GM21619 (cell line): ENCODE results near the gene SCAMP4.

ENCODE experiments used
- ATAC-seq: cut with Tn5 transposase; IDR thresholded peaks from one replicate; pipeline ENCODE4 v1.9.1; 2021; ENCODE audit not compliant: unreplicated experiment

Gene SCAMP4

GRCh38 chr19:1955171-1956121 is 50.2 kb downstream of the SCAMP4 start:
- ATAC-seq = no peak

- no peak for ATAC-seq
Observed at GRCh38 chr19:1956122-1956494, 50.9 kb downstream of the SCAMP4 start.

GRCh38 chr19:1956868-1957492 is 51.8 kb downstream of the SCAMP4 start:
- ATAC-seq = no peak

DNA sequence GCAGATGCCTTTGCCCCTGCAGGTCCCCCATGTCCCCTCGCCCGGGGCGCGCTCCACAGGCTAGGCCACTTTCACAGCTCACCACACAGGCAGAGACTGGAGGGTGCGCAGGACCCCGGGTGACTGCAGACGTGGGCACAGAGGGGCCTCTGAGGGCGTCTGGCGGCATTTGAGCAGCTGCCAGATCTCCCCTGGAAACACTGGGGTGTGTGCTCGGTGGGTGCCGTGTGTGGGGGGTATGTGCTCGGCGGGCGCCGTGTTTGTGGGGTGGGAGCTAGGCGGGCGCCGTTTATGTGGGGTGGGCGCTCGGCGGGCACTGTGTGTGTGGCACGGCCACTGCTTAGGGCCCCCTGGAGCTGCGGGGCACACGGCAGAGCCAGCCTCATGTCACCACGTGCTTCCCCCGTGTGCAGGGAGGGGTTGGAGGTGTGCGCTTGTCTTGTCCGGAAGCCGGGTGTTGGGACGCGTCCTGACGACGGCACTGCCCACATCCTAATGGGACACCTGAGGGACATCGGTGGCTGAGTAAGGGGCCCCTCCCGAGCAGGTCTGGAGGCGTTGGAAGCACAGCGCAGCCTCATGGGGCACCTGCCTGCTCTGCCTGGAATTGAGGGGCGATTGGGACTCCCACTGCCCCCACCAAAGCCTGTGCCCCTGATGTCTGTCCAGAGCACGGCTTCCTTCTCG is 52.5 kb downstream of the SCAMP4 start:
- ATAC-seq = no peak

- no peak for ATAC-seq
Observed at GRCh38 chr19:1959928-1960589, 54.9 kb downstream of the SCAMP4 start.

DNA sequence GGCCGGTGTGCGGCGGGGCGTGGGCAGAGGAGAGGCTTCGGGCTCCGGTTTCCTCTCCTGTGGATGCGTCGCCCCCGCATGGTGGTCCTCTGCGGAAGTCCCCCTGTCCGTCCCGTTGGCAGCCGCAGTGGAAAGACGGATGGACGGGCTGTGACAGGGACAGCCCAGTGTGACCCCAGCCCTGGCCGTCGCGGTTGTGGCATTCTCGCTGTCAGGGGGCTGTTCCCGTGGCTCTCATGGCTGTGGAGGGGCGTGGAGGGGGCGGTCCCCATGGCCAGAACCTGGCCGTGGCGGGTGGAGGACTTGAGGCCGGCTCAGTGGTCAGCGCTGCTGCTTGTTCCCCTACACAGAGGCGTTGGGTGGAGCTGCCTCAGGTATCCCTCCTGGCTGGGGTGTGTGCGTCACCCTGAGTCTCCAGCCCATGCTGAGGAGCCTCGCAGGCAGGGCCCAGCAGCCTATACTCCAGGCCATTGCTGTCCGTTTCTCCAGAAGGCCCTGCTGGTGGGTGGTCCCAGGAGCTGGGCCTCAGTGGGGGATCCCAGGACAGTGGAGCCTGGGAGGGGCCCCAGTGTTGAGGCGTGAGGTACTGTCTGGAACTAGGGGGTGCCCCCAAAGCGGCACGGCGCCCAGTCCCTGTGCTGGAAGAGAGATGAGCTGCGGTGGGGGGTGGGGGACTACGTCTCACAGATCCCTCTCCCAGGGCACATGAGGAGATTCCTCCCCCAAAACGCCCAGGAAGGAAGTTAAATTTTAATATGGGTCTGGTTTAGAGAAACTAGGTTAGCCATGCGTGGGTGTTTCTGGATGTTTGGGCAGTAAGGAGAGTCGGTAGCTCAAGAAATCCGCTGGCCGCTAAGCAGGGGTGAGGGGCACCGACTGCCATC is 56.0 kb downstream of the SCAMP4 start:
- no peak for ATAC-seq

DNA sequence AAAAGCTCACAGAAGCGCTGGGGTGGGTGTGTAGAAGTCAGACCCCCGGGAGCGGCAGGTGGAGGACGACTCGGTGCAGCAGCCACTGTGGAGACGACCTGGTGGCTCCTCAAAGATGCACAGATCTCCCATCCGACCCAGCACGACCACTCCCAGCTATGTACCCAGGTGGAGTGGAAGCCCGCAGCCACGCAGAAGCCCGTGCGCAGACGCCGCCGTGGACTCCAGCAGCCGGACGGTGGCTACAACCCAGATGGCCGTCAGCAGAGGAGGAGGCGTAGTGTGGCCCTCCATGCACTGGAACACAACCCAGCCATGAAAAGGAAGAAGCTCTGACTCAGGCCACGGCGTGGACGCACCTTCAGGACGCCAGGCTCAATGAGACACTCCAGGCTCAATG is 57.5 kb downstream of the SCAMP4 start:
- no peak for ATAC-seq

DNA sequence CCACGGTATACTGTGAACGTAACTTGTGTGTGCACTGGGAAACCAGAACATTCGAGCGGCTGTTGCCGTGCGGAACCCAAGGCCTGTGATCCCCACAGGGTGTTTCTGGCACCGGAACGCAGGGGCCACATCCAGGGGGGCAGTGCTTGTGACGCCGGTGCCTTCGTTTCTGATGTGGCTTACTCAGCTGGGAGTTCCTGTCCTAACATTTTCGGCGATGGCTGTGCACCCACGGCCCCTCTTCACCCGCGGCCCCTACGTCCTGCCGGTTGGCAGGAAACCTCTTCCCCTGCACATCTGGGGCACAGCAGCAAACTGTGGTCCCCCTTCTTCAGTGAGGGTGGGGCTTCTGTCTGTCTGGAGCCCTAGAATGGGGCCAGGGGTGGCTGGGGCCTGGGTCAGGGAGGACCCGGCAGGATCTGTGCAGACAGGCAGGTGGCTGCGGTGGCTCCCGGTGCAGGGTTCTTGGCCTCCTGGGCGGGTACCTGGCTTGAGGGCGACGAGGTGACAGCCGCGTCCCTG is 61.9 kb downstream of the SCAMP4 start:
- no peak for ATAC-seq

DNA sequence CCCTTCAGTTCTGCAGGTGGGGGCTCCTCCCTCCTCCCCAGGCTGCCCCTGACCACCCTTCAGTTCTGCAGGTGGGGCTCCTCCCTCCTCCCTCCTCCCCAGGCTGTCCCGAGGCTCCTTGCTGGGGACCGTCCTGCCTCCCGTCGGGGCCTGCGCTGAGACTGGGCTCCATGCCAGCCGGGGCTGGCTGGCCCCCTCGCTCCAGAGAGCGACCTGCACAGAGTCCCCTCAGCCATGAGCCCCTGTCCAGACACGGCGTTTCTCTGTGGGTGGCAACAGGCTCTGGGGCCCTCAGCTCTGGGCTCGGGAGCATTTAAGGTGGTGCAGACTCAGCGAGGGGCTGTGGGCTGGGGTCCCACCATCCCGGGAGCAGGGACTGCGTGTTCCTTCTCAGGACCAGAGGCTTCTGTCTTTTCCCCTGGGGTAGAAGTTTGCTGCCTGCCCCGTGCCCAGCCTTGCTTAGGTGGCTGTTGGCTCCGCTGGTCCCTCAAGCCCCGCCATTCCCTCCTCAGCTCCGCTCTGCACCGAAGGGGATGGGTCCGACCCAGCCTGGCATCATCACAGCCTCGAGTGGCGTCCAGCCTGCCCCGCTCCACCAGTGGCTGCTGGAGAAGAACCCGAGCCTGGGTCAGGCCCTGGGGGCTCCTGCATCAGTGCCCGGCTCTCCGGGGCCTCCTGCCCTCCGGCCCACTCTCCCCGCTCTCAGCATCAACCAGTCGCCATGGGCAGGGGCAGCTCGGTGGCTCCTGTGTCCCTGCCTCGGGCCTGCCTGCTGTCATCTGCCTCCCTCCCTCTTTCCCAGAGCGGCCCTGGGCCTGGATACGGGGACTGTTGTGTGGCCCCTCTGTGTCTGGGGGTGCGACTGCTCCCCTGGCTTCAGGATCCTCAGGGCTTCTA is 63.3 kb downstream of the SCAMP4 start:
- no peak for ATAC-seq

- ATAC-seq = no peak
Observed at GRCh38 chr19:1969176-1970002, 64.2 kb downstream of the SCAMP4 start.

DNA sequence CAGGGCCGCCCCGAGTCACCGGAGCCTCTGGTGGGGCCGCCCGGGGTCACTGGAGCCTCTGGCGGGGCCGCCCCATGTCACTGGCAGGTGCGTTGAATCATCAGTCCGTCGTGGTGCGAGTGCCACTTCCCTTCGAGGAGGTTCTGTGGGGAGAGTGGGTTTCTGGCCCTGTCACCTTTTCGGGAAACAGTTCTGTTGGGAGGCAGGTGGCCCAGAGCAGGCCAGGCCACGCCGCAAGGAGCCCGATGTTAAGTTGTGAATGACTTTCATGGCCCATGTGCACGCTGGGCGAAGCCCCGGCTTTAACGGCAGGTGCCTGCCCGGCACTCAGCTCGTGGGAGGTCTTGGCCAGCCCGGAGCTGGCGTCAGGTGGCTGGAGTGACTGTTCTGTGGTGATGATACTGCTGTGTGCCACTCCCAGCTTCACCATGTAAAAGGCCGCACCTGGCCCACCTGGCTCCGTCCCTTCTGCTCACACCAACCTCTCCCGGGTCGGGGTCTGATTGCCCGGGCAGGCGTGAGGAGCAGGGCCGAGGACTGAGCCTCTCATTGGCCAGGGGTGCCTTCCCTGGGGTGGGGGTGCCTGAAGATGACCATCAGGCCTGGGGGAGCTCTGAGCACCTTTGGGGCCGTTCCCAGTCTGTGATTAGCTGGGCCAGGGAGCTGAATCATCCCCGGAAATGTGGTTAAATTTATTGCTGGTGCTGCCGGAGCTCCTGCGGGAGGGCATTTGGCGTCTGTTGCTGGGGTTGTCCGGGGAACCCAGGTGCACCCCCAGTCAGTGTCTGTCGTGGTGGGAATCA is 65.0 kb downstream of the SCAMP4 start:
- ATAC-seq = no peak

- no peak for ATAC-seq
Observed at GRCh38 chr19:1970806-1971502, 65.8 kb downstream of the SCAMP4 start.

- ATAC-seq = no peak
Observed at GRCh38 chr19:1974381-1975161, 69.4 kb downstream of the SCAMP4 start.

- no peak for ATAC-seq
Observed at GRCh38 chr19:1975162-1975480, 69.9 kb downstream of the SCAMP4 start.
